Muscle layer of colon (tissue), 2 donors: ENCODE results near the gene IDH2.

Source experiments
- H3K27ac ChIP-seq: one replicate; pipeline ENCODE4 v1.7.0; 2013; ENCODE audit warnings: low read depth, mild to moderate bottlenecking, low read length, moderate library complexity
- H3K27me3 ChIP-seq, 2 donors: one replicate each; pipeline ENCODE4 v1.7.0; 2013; ENCODE audit warnings: low read length in 2 of 2, mild to moderate bottlenecking in 2 of 2; ENCODE audit not compliant: insufficient read depth in 2 of 2, control insufficient read depth in 1 of 2
- H3K36me3 ChIP-seq: one replicate; pipeline ENCODE4 v1.7.0; 2013; ENCODE audit warnings: mild to moderate bottlenecking, low read length; ENCODE audit not compliant: insufficient read depth
- H3K4me1 ChIP-seq: one replicate; pipeline ENCODE4 v1.7.0; 2013; ENCODE audit warnings: mild to moderate bottlenecking, low read length; ENCODE audit not compliant: insufficient read depth
- H3K4me3 ChIP-seq, 2 donors: one replicate each; pipeline ENCODE4 v1.7.0; 2013; ENCODE audit warnings: low read length in 2 of 2, low read depth in 1 of 2, mild to moderate bottlenecking in 1 of 2, moderate library complexity in 1 of 2
- H3K9ac ChIP-seq: one replicate; pipeline ENCODE4 v1.7.0; 2013; ENCODE audit warnings: low read length
- H3K9me3 ChIP-seq: one replicate; pipeline ENCODE4 v1.7.0; 2013; ENCODE audit warnings: mild to moderate bottlenecking, low read length
- donor health status: abdominal sarcoma.
- donor health status: Adenocarcinoma of cecum.

The IDH2 gene

DNA sequence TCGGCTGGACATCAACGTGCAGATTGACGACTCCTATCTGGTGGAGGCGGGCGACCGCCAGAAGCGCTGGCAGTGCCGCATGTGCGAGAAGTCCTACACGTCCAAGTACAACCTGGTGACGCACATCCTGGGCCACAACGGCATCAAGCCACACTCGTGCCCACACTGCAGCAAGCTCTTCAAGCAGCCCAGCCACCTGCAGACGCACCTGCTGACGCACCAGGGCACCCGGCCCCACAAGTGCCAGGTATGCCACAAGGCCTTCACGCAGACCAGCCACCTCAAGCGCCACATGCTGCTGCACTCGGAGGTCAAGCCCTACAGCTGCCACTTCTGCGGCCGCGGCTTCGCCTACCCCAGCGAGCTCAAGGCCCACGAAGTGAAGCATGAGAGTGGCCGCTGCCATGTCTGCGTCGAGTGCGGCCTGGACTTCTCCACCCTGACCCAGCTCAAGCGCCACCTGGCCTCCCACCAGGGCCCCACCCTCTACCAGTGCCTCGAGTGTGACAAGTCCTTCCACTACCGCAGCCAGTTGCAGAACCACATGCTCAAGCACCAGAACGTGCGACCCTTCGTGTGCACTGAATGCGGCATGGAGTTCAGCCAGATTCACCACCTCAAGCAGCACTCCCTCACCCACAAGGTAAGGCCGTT lies 34.2 kb downstream of the IDH2 start:
- no peaks in the 10 kb centered on the region for H3K9me3 ChIP-seq
- no peak overlapping the region for H3K4me3 ChIP-seq
- no peaks in the 10 kb centered on the region for H3K27me3 ChIP-seq
- no peak overlapping the region for H3K27ac ChIP-seq
- H3K9ac ChIP-seq, result no peak overlapping the region
- H3K36me3 ChIP-seq, result peaks cover 20% of the 10 kb centered on the region
- H3K4me1 ChIP-seq, result peaks cover 36% of the 10 kb centered on the region

DNA sequence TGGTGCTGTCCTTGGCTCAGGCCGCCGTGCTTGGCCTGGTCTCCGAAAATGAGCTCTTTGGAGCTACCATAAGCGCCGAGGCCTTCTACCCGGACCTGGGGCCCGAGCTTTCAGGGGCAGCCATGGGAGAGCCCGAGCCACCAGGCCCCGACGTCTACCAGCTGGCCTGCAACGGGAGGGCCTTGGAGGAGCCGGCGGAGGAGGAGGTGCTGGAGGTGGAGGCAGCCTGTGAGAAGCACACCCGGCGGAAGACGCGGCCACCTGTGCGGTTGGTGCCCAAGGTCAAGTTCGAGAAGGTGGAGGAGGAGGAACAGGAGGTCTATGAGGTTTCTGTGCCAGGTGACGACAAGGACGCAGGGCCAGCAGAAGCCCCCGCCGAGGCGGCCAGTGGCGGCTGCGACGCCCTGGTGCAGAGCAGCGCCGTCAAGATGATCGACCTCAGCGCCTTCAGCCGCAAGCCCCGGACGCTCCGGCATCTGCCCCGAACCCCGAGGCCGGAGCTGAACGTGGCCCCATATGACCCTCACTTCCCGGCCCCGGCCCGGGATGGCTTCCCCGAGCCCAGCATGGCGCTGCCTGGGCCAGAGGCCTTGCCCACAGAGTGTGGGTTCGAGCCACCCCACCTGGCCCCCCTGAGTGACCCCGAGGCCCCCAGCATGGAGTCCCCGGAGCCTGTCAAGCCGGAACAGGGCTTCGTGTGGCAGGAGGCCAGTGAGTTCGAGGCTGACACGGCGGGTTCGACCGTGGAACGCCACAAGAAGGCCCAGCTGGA lies 34.9 kb downstream of the IDH2 start:
- Histone ChIP-seq H3K27me3 (no peaks in the 10 kb centered on the region), H3K27ac (no peak overlapping the region), H3K4me1 (peaks cover 43% of the 10 kb centered on the region), H3K9ac (no peak overlapping the region), H3K4me3 (no peak overlapping the region), H3K9me3 (no peaks in the 10 kb centered on the region), H3K36me3 (peaks cover 13% of the 10 kb centered on the region)

- peak overlapping the region in 1 of 2 donors; percentile 14 for H3K4me3 ChIP-seq
- peaks cover 8% of the 10 kb centered on the region for H3K36me3 ChIP-seq
- no peaks in the 10 kb centered on the region for H3K27me3 ChIP-seq
- no peak overlapping the region for H3K27ac ChIP-seq
- H3K9me3 ChIP-seq, result no peaks in the 10 kb centered on the region
- H3K9ac ChIP-seq, result no peak overlapping the region
- H3K4me1 ChIP-seq, result peaks cover 46% of the 10 kb centered on the region
Measured at GRCh38 chr15:90065682-90066049, 36.6 kb downstream of the IDH2 start.

DNA sequence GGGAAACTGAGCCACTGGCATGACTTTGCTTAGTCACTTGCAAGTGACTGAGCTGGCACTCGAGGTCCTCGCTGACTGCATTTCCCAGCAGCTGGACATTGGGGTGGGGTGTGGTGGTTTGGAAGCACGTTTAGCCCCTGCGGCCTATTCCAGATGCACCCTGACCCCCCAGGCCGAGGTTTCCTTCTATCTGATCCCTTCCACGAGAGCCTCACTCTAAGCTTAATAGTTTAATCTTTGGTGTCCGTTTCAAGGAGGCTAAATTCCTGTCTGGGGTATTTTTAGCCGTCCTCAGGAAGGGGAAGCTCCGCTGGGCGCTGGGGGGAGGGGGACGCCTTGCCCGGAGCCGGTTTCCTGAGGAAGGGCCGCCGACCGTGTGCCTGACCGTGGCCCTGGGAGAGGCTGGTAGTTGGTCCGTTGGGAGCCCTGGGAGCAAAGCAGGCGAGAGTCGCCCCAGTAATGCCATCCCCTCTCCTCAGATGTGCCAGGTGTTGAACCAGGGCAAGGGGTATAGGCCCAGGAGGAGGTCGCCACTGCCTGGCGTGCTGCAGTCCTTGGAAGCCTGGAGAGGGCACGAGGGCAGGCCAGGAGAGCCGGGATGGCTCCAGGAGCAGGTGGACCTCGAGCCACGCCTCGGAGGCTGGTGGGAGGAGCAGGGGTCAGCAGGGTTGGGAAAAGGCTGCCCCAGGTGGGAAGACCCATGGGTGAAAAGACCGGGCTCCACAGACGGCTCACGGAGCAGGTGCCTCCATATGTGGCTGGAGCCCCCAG lies 37.2 kb downstream of the IDH2 start:
- Histone ChIP-seq H3K9me3 (no peaks in the 10 kb centered on the region), H3K9ac (no peak overlapping the region), H3K4me3 (peak overlapping the region; percentile 14 to 16), H3K27me3 (no peaks in the 10 kb centered on the region), H3K4me1 (peaks cover 44% of the 10 kb centered on the region), H3K27ac (peak overlapping the region; percentile 57), H3K36me3 (peaks cover 8% of the 10 kb centered on the region)

DNA sequence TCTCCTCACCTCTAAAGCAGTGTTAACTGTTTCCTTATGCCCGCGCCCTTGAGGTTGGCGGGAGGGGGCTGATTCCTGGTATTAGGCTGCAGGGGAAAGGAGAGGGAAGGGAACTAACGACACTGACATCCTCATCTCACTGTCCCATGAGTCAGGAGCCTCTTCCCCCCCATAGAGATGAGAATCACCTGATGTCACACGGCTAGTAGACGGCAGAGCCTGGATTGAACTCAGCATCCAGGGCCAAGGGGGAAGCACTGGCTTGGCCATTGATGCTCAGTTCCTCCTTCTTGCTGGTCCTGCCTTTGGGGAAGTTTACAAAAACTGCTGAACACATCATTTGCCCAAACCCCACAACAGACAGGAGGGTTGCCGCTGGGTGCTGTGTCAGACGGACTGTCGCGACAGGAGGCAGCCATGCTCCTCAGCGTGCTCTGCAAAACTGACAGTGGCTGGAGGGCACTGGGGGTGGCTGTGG lies 38.5 kb downstream of the IDH2 start:
- Histone ChIP-seq H3K36me3 (peaks cover 8% of the 10 kb centered on the region), H3K4me3 (no peak overlapping the region), H3K27ac (peak overlapping the region; percentile 27), H3K27me3 (no peaks in the 10 kb centered on the region), H3K9me3 (no peaks in the 10 kb centered on the region), H3K9ac (no peak overlapping the region), H3K4me1 (peaks cover 44% of the 10 kb centered on the region)

GRCh38 chr15:90062973-90063769 lies 39.1 kb downstream of the IDH2 start:
- H3K9me3 ChIP-seq, result no peaks in the 10 kb centered on the region
- H3K27ac ChIP-seq, result peak overlapping the region; percentile 27
- H3K36me3 ChIP-seq, result peaks cover 3% of the 10 kb centered on the region
- peaks cover 44% of the 10 kb centered on the region for H3K4me1 ChIP-seq
- no peak overlapping the region for H3K9ac ChIP-seq
- no peaks in the 10 kb centered on the region for H3K27me3 ChIP-seq
- H3K4me3 ChIP-seq, result no peak overlapping the region

DNA sequence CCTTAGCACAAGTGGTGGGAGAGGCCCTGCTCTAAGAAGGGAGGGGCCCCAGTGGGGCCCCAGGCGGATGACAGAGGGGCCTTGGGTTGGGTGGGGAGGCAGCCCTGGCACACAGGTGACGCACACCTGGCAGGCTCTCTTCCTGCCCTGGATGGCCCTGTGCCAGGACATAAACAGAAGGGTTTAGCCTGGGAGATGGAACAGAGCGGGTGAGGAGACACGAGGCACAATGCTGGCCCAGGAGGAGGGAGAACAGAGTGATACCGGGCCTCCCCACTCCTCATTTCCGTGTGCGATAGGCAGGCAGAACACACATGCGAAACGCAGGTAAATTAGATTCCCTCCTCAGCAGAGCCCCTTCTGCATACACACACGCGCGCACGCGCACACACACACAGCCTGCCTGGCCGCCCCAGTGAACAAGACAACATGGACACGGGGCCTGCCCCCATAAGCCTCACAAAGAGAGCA lies 39.8 kb downstream of the IDH2 start:
- Histone ChIP-seq H3K9ac (no peak overlapping the region), H3K4me1 (peaks cover 44% of the 10 kb centered on the region), H3K27ac (peak overlapping the region; percentile 37), H3K27me3 (no peaks in the 10 kb centered on the region), H3K9me3 (no peaks in the 10 kb centered on the region), H3K36me3 (no peaks in the 10 kb centered on the region), H3K4me3 (no peak overlapping the region)

DNA sequence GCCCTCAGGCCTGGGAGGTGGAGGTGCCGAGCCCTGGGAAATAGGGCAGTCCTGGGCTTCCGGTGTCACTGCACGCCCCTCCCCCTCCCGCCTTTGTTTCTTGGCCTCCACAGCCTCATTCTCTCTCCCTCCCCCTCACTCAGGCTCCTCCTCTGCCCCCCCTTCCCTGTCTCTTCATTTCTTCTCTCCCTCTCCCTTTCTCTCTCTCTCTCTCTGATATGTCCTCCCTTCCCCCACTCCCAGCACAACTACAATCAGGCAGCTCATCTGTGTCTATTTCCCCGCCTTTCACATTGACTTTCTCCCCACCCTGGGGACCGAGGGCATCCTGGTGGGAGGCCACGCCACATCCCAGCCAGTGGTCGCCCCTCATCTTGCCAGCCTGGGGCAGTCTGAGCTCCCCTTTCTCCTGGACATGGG lies 40.2 kb downstream of the IDH2 start:
- no peaks in the 10 kb centered on the region for H3K9me3 ChIP-seq
- H3K36me3 ChIP-seq, result no peaks in the 10 kb centered on the region
- H3K27me3 ChIP-seq, result no peaks in the 10 kb centered on the region
- peaks cover 44% of the 10 kb centered on the region for H3K4me1 ChIP-seq
- H3K9ac ChIP-seq, result no peak overlapping the region
- H3K27ac ChIP-seq, result peak overlapping the region; percentile 37
- H3K4me3 ChIP-seq, result no peak overlapping the region

DNA sequence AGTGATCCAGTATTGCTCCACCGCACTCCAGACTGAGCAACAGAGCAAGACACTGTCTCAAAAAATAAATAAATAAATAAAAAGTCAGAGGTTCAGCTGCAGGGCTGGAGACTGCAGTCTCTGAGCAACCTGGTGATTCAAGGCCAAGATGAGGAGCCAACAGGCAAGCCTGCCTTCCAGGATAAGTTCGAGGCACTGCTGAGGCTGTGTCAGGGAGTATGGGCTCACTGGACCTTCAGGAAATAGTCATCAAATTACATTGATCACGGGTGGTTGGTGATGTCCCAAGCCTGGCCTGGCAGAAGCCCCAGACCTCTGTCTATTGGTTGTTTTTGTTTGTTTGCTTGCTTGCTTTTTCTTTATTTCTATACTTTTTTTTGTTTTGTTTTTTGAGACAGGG lies 41.5 kb downstream of the IDH2 start:
- no peaks in the 10 kb centered on the region for H3K9me3 ChIP-seq
- H3K4me1 ChIP-seq, result peaks cover 44% of the 10 kb centered on the region
- H3K36me3 ChIP-seq, result no peaks in the 10 kb centered on the region
- H3K9ac ChIP-seq, result no peak overlapping the region
- H3K27ac ChIP-seq, result no peak overlapping the region
- H3K4me3 ChIP-seq, result no peak overlapping the region
- no peaks in the 10 kb centered on the region for H3K27me3 ChIP-seq

DNA sequence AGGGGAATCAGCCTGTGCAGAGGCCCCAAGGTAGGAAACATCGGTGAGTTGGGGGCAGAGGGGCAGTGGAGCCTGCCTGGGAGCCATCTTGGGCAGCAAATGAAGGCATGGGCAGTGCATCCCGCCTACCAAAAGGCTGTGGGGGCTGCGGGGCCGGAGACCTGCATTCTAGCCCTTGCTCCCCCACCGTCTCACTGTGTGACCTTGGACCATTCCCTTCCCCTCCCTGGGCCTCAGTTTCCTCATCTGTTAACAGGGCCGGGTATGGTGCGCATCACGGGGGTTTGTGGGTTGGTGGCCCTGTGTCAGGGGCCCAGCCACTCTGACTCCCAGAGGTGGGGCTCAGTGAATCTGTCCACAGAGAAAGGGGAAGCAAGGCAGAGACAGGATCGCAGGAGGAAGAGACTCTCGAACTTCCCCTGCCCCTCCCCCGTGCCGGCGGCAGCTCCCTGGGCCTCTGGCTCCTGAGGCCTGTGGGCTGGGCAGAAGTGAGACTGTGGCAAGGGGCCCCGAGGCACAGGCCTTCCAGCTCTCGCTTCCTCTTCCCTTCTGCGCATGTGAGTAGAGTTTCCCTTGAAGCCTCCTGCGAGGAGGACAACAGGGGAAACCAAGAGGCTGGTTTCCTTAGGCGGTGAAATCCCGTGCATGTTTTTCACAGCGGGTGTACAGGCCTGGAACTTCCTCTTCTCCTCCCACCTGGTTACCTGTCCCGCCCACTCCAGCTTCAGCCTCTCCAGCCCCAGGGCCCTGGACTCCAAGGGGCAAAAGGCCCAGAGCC lies 42.9 kb downstream of the IDH2 start:
- H3K9me3 ChIP-seq, result no peaks in the 10 kb centered on the region
- H3K27ac ChIP-seq, result no peak overlapping the region
- H3K36me3 ChIP-seq, result no peaks in the 10 kb centered on the region
- H3K4me3 ChIP-seq, result no peak overlapping the region
- H3K4me1 ChIP-seq, result peaks cover 31% of the 10 kb centered on the region
- no peaks in the 10 kb centered on the region for H3K27me3 ChIP-seq
- no peak overlapping the region for H3K9ac ChIP-seq
